Panc1 (cell line): ENCODE results near the gene HCFC1R1.

Experiments used
- CTCF ChIP-seq: fragments of 450-650 bp; IDR thresholded peaks from 2 replicates; pipeline ENCODE4 v1.5.1; 2017; ENCODE audit warnings: mild to moderate bottlenecking
- REST ChIP-seq, 2 experiments: IDR thresholded peaks; 2 replicates each; pipeline ENCODE4 v1.6.1; 2011 to 2012; ENCODE audit warnings: low read depth in 2 of 2, control low read depth in 1 of 2, low read length in 1 of 2, mild to moderate bottlenecking in 1 of 2, moderate library complexity in 1 of 2; ENCODE audit not compliant: insufficient read depth in 1 of 2
- TCF7L2 ChIP-seq: IDR thresholded peaks from 2 replicates; pipeline ENCODE4 v1.6.1; 2011; ENCODE audit warnings: mild to moderate bottlenecking, low read depth, low read length, inconsistent platforms

GRCh38 chr16:3068487-3068886, 44.7 kb upstream of the HCFC1R1 start:
- no peak for TF ChIP-seq CTCF
- no peak for TF ChIP-seq REST (IDR thresholded peaks at IDR 0.05; ENCODE audit: insufficient read depth in 1 of 2, low read depth in 2 of 2, low read length in 1 of 2)
- TF ChIP-seq TCF7L2: no peak
